ENCODE data around the gene BEX2.

The BEX2 gene

GRCh38 chrX:103330681-103331288, 20.0 kb upstream of the BEX2 start:
- Histone ChIP-seq H3F3A (ENCODE audit: insufficient read depth, low read length) (no peaks in the 10 kb centered on the region), H3K79me2 (ENCODE audit: low read length) (no peaks in the 10 kb centered on the region), H3K9ac (ENCODE audit: low read length) (no peak overlapping the region), H3K27me3 (replicated peaks; ENCODE audit: insufficient read depth, low read length) (no peaks in the 10 kb centered on the region), H3K9me3 (replicated peaks; ENCODE audit: insufficient read depth, low read length) (no peaks in the 10 kb centered on the region), H3K9me2 (replicated peaks; ENCODE audit: insufficient read depth, low read length) (no peaks in the 10 kb centered on the region), H4K20me1 (ENCODE audit: insufficient read depth, low read length) (no peaks in the 10 kb centered on the region), H3K4me2 (ENCODE audit: low read depth, low read length) (no peak overlapping the region), H2AFZ (ENCODE audit: low read length) (no peak overlapping the region), H3K4me1 (ENCODE audit: low read length) (no peaks in the 10 kb centered on the region), H3K27ac (ENCODE audit: low read length) (no peak overlapping the region), H3K4me3 (ENCODE audit: low read length) (no peak overlapping the region), H3K36me3 (replicated peaks; ENCODE audit: insufficient read depth, low read length) (no peaks in the 10 kb centered on the region)
- TF ChIP-seq EZH2phosphoT487 (IDR thresholded peaks at IDR 0.05; ENCODE audit: low read length): no peak
- no peak for TF ChIP-seq CTCF (IDR thresholded peaks at IDR 0.05; ENCODE audit: low read length)
- no peak for TF ChIP-seq EZH2 (optimal IDR thresholded peaks at IDR 0.05; ENCODE audit: low read depth, low read length)
- DNase-seq: no peak

- Histone ChIP-seq H3K4me2 (ENCODE audit: low read depth, low read length) (no peak within 1 kb of the TSS), H3F3A (ENCODE audit: insufficient read depth, low read length) (no peaks in the 10 kb centered on the region), H3K9me2 (replicated peaks; ENCODE audit: insufficient read depth, low read length) (no peaks in the 10 kb centered on the region), H3K79me2 (ENCODE audit: low read length) (no peaks in the 10 kb centered on the region), H3K9me3 (replicated peaks; ENCODE audit: insufficient read depth, low read length) (no peaks in the 10 kb centered on the region), H4K20me1 (ENCODE audit: insufficient read depth, low read length) (no peaks in the 10 kb centered on the region), H3K27ac (ENCODE audit: low read length) (no peak within 1 kb of the TSS), H2AFZ (ENCODE audit: low read length) (no peak within 1 kb of the TSS), H3K9ac (ENCODE audit: low read length) (no peak within 1 kb of the TSS), H3K36me3 (replicated peaks; ENCODE audit: insufficient read depth, low read length) (no peaks in the 10 kb centered on the region), H3K27me3 (replicated peaks; ENCODE audit: insufficient read depth, low read length) (no peaks in the 10 kb centered on the region), H3K4me3 (ENCODE audit: low read length) (no peak within 1 kb of the TSS), H3K4me1 (ENCODE audit: low read length) (no peaks in the 10 kb centered on the region)
- no peak for DNase-seq
- TF ChIP-seq CTCF (IDR thresholded peaks at IDR 0.05; ENCODE audit: low read length) (no peak), EZH2 (optimal IDR thresholded peaks at IDR 0.05; ENCODE audit: low read depth, low read length) (no peak), EZH2phosphoT487 (IDR thresholded peaks at IDR 0.05; ENCODE audit: low read length) (no peak)
Observed at GRCh38 chrX:103329991-103330390, 19.2 kb upstream of the BEX2 start, which contains the start of gene TCEAL7. TCEAL7 (plus strand) TSS chrX:103330239; CDS start chrX:103331404, 1,165 bp downstream.

GRCh38 chrX:103311399-103311780, 600 bp upstream of the BEX2 start:
- Histone ChIP-seq H3K4me3 (ENCODE audit: low read length) (no peak overlapping the region), H3K9ac (ENCODE audit: low read length) (no peak overlapping the region), H3F3A (ENCODE audit: insufficient read depth, low read length) (no peaks in the 10 kb centered on the region), H3K27ac (ENCODE audit: low read length) (no peak overlapping the region), H3K4me2 (ENCODE audit: low read depth, low read length) (peak overlapping the region; percentile 70; the same call in 1 of the 2 replicates), H3K27me3 (replicated peaks; ENCODE audit: insufficient read depth, low read length) (no peaks in the 10 kb centered on the region), H2AFZ (ENCODE audit: low read length) (peak overlapping the region; percentile 80; the same call in 1 of the 2 replicates), H3K4me1 (ENCODE audit: low read length) (no peaks in the 10 kb centered on the region), H3K9me2 (replicated peaks; ENCODE audit: insufficient read depth, low read length) (no peaks in the 10 kb centered on the region), H4K20me1 (ENCODE audit: insufficient read depth, low read length) (no peaks in the 10 kb centered on the region), H3K9me3 (replicated peaks; ENCODE audit: insufficient read depth, low read length) (no peaks in the 10 kb centered on the region), H3K36me3 (replicated peaks; ENCODE audit: insufficient read depth, low read length) (no peaks in the 10 kb centered on the region), H3K79me2 (ENCODE audit: low read length) (no peaks in the 10 kb centered on the region)
- TF ChIP-seq CTCF (IDR thresholded peaks at IDR 0.05; ENCODE audit: low read length) (no peak), EZH2phosphoT487 (IDR thresholded peaks at IDR 0.05; ENCODE audit: low read length) (no peak), EZH2 (optimal IDR thresholded peaks at IDR 0.05; ENCODE audit: low read depth, low read length) (no peak)
- DNase-seq: no peak

Measured in MM.1S (cell line).